Muscle layer of colon (tissue), 2 donors: ENCODE data around the gene RAMAC.
"Not testable (repeated sequence)": the region's sequence is repeated elsewhere in the genome, so short reads cannot be mapped to it uniquely, and the experiment has no call there.

Source experiments
- H3K27ac ChIP-seq: one replicate; pipeline ENCODE4 v1.7.0; 2013; ENCODE audit warnings: low read depth, mild to moderate bottlenecking, low read length, moderate library complexity
- H3K27me3 ChIP-seq, 2 donors: one replicate each; pipeline ENCODE4 v1.7.0; 2013; ENCODE audit warnings: low read length in 2 of 2, mild to moderate bottlenecking in 2 of 2; ENCODE audit not compliant: insufficient read depth in 2 of 2, control insufficient read depth in 1 of 2
- H3K36me3 ChIP-seq: one replicate; pipeline ENCODE4 v1.7.0; 2013; ENCODE audit warnings: mild to moderate bottlenecking, low read length; ENCODE audit not compliant: insufficient read depth
- H3K4me1 ChIP-seq: one replicate; pipeline ENCODE4 v1.7.0; 2013; ENCODE audit warnings: mild to moderate bottlenecking, low read length; ENCODE audit not compliant: insufficient read depth
- H3K4me3 ChIP-seq, 2 donors: one replicate each; pipeline ENCODE4 v1.7.0; 2013; ENCODE audit warnings: low read length in 2 of 2, low read depth in 1 of 2, mild to moderate bottlenecking in 1 of 2, moderate library complexity in 1 of 2
- H3K9ac ChIP-seq: one replicate; pipeline ENCODE4 v1.7.0; 2013; ENCODE audit warnings: low read length
- H3K9me3 ChIP-seq: one replicate; pipeline ENCODE4 v1.7.0; 2013; ENCODE audit warnings: mild to moderate bottlenecking, low read length
- donor health status: abdominal sarcoma.
- donor health status: Adenocarcinoma of cecum.

The RAMAC gene

GRCh38 chr15:82985688-82986441 lies at the start of gene RAMAC:
TSS of gene RAMAC (plus strand) at chr15:82986210. CDS start at chr15:82989019, 2,809 bp downstream.
- Histone ChIP-seq H3K9me3 (no peaks in the 10 kb centered on the region), H3K36me3 (peaks cover 10% of the 10 kb centered on the region), H3K4me3 (peak within 1 kb of the TSS; percentile 59 to 89), H3K27ac (peak within 1 kb of the TSS; percentile 67), H3K27me3 (no peaks in the 10 kb centered on the region), H3K4me1 (peaks cover 15% of the 10 kb centered on the region), H3K9ac (peak within 1 kb of the TSS; percentile 90)

- no peak overlapping the region for H3K9ac ChIP-seq
- H3K4me1 ChIP-seq, result no peaks in the 10 kb centered on the region
- H3K27ac ChIP-seq, result no peak overlapping the region
- H3K4me3 ChIP-seq, result no peak overlapping the region
- H3K36me3 ChIP-seq, result no peaks in the 10 kb centered on the region
- no peaks in the 10 kb centered on the region for H3K27me3 ChIP-seq
- no peaks in the 10 kb centered on the region for H3K9me3 ChIP-seq
These were observed 48.9 kb upstream of the RAMAC start for GRCh38 chr15:82936966-82937711.

GRCh38 chr15:82937712-82938058 lies 48.3 kb upstream of the RAMAC start:
- H3K27me3 ChIP-seq, result no peaks in the 10 kb centered on the region
- no peak overlapping the region for H3K27ac ChIP-seq
- no peaks in the 10 kb centered on the region for H3K9me3 ChIP-seq
- H3K4me3 ChIP-seq, result no peak overlapping the region
- H3K9ac ChIP-seq, result no peak overlapping the region
- H3K4me1 ChIP-seq, result no peaks in the 10 kb centered on the region
- H3K36me3 ChIP-seq, result no peaks in the 10 kb centered on the region

- H3K36me3 ChIP-seq, H3K4me3 ChIP-seq, H3K9ac ChIP-seq, H3K27me3 ChIP-seq, H3K9me3 ChIP-seq, H3K27ac ChIP-seq, H3K4me1 ChIP-seq: not testable (repeated sequence)
These were observed 46.3 kb upstream of the RAMAC start for GRCh38 chr15:82939678-82940077.

- Histone ChIP-seq H3K36me3 (no peaks in the 10 kb centered on the region), H3K4me3 (no peak overlapping the region), H3K9ac (no peak overlapping the region), H3K4me1 (no peaks in the 10 kb centered on the region), H3K27ac (no peak overlapping the region), H3K27me3 (no peaks in the 10 kb centered on the region), H3K9me3 (no peaks in the 10 kb centered on the region)
These were observed 43.3 kb upstream of the RAMAC start for GRCh38 chr15:82942691-82943090.

GRCh38 chr15:82943176-82943575 lies 42.8 kb upstream of the RAMAC start:
- no peak overlapping the region for H3K27ac ChIP-seq
- no peaks in the 10 kb centered on the region for H3K27me3 ChIP-seq
- H3K4me3 ChIP-seq, result no peak overlapping the region
- H3K36me3 ChIP-seq, result no peaks in the 10 kb centered on the region
- H3K9ac ChIP-seq, result no peak overlapping the region
- H3K4me1 ChIP-seq, result no peaks in the 10 kb centered on the region
- H3K9me3 ChIP-seq, result no peaks in the 10 kb centered on the region

GRCh38 chr15:82944056-82944455 lies 42.0 kb upstream of the RAMAC start:
- H3K9ac ChIP-seq, result no peak overlapping the region
- no peaks in the 10 kb centered on the region for H3K27me3 ChIP-seq
- H3K4me1 ChIP-seq, result no peaks in the 10 kb centered on the region
- H3K27ac ChIP-seq, result no peak overlapping the region
- H3K9me3 ChIP-seq, result no peaks in the 10 kb centered on the region
- H3K4me3 ChIP-seq, result no peak overlapping the region
- H3K36me3 ChIP-seq, result no peaks in the 10 kb centered on the region

- Histone ChIP-seq H3K4me1 (no peaks in the 10 kb centered on the region), H3K9me3 (no peaks in the 10 kb centered on the region), H3K9ac (no peak overlapping the region), H3K4me3 (no peak overlapping the region), H3K27me3 (no peaks in the 10 kb centered on the region), H3K27ac (no peak overlapping the region), H3K36me3 (no peaks in the 10 kb centered on the region)
These were observed 41.2 kb upstream of the RAMAC start for GRCh38 chr15:82944821-82945220.

- Histone ChIP-seq H3K27me3 (no peaks in the 10 kb centered on the region), H3K36me3 (no peaks in the 10 kb centered on the region), H3K4me1 (no peaks in the 10 kb centered on the region), H3K9ac (no peak overlapping the region), H3K9me3 (no peaks in the 10 kb centered on the region), H3K4me3 (no peak overlapping the region), H3K27ac (no peak overlapping the region)
These were observed 40.7 kb upstream of the RAMAC start for GRCh38 chr15:82945326-82945725.

- Histone ChIP-seq H3K4me1 (peaks cover 4% of the 10 kb centered on the region), H3K36me3 (no peaks in the 10 kb centered on the region), H3K9ac (no peak overlapping the region), H3K27ac (no peak overlapping the region), H3K4me3 (no peak overlapping the region), H3K27me3 (no peaks in the 10 kb centered on the region), H3K9me3 (no peaks in the 10 kb centered on the region)
These were observed 39.8 kb upstream of the RAMAC start for GRCh38 chr15:82946155-82946701.

- H3K36me3 ChIP-seq, result no peaks in the 10 kb centered on the region
- H3K9me3 ChIP-seq, result no peaks in the 10 kb centered on the region
- H3K27ac ChIP-seq, result no peak overlapping the region
- peaks cover 8% of the 10 kb centered on the region for H3K4me1 ChIP-seq
- H3K9ac ChIP-seq, result no peak overlapping the region
- no peaks in the 10 kb centered on the region for H3K27me3 ChIP-seq
- no peak overlapping the region for H3K4me3 ChIP-seq
These were observed 35.7 kb upstream of the RAMAC start for GRCh38 chr15:82950295-82950694.
